NB4 (cell line): ENCODE data around the gene GPR55.

Source experiments
- CTCF ChIP-seq: IDR thresholded peaks from one replicate; pipeline ENCODE4 v1.5.1; 2012; ENCODE audit warnings: low read depth, low read length
- POLR2A ChIP-seq: IDR thresholded peaks from 2 replicates; pipeline ENCODE4 v1.6.1; 2011; ENCODE audit warnings: mild to moderate bottlenecking; ENCODE audit not compliant: insufficient read length; ENCODE audit errors: extremely low read depth

DNA sequence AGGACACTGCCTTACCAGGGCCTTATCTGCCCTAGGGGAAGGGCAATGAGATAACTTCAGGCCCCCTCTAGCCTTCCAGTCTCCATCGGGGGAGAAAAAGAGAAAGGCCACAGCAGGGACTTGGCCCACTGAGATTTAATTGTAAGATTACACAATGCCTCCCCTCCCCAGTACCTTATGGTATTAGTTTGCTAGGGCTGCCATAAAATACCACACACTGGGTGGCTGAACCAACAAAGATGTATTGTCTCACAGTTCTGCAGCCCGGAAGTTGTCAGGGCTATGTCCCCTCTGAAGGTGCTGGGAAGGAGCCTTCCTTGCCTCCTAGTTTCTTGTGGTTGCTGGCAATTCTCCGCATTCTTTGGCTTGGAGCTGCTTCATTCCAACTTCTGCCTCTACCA lies 36.0 kb upstream of the GPR55 start:
- TF ChIP-seq CTCF: no peak
- TF ChIP-seq POLR2A: no peak
